ENCODE data around the gene DCANP1. TPM values are rescaled to one million over a fixed set of nuclear protein-coding genes. Genes with fewer than 3 reads are reported as not detected.

The DCANP1 gene
- total and polyA plus RNA-seq, 4 experiments from 2014 or later, result not detected

DNA sequence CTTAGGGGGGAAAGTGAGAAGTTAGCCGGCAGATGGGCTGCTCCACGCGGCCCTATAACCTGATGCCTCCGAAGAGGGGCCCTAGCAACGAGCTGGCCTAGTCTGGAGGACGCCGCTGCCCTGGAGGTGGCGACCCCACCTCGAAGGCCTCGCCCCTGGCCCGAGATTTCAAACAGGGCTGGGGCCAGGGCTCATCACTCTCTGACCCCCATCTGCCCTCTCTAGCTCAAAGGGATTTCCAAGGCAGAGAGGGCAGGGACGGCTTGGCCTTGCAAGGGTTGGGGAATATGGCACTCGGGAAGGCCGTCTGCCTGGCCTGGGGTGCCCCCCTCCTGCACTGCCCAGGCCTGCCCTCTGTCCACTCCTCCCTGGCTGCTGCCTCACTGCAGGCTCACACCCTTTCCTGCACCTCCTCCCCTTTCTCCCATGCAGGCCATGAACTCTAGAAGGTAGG is 30.5 kb upstream of the DCANP1 start:
- Mint-ChIP-seq H3K9me3 (no peaks in the 10 kb centered on the region), H3K27ac (no peak overlapping the region), H3K4me1 (no peaks in the 10 kb centered on the region), H3K4me3 (no peak overlapping the region), H3K27me3 (peaks cover 9 to 27% of the 10 kb centered on the region in 2 donors), H3K36me3 (no peaks in the 10 kb centered on the region)
- CTCF ChIA-PET (ENCODE audit: partially characterized antibody), result interaction anchor here (1.0 to 1.3 kb wide), 2 partner anchors 15 to 84 kb away, joined by 3 read pairs; no protein-coding TSS in a partner anchor
- Histone ChIP-seq H3K27ac (ENCODE audit: low read depth, low read length) (no peak overlapping the region), H3K4me3 (ENCODE audit: low read length in 2 of 2) (no peak overlapping the region), H3K27me3 (ENCODE audit: insufficient read depth, low read length) (no peaks in the 10 kb centered on the region), H3K36me3 (ENCODE audit: insufficient read depth, low read length) (no peaks in the 10 kb centered on the region), H3K9me3 (ENCODE audit: control insufficient read depth in 1 of 2, low read length in 2 of 2) (no peaks in the 10 kb centered on the region), H3K4me1 (ENCODE audit: insufficient read depth, low read length) (no peaks in the 10 kb centered on the region)
- no peak for DNase-seq
- POLR2A ChIA-PET (ENCODE audit: partially characterized antibody), result no interaction called here
- intact Hi-C loops (cut with micrococcal nuclease), result no loop called here

DNA sequence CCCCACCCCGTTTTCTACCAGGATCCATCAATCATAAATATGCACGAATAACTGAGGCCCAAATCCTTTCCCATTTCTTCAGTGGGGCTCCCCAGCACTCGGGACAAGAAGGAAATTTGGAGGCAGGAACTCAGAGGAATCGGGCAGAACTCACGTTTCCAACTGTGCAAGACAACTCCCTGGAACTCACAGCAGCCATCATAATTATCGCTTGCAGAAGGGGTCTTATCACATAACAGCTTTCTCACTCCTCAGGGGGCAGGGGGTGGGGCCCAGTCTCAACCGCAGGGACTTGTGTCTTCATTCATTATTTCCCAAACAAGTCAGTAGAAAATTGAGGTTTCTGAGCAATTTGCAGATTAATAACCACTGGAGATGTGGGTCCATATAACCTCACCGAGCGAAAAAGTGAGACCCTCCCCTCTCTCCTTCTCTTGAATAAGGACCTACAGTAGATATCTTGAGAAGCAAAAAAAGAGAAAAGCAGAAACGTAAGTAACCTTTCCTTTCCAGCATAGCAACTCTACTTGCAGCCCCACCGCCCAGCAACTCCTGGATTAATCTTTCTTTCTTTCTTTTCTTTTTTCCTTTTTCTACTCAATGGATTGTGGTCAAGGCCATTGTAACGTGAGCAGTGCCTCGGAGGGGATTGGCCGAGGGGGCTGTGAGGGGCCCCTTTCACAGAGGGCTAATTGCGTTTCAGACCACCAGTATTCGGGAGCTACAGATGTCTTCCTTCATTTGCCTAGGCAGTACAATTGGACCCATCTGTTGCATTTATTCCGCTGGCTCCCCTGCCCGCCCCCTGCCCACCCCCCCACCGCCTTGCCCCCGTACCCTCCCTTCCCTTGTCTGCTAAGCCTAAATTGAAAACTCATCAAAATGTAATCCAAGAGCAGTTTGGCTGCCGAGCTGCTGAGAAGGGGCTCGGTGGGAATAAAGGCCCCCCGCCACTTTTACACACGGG is 29.8 kb upstream of the DCANP1 start:
- intact Hi-C loops (cut with micrococcal nuclease), result no loop called here
- no peak overlapping the region for H3K4me3 ChIP-seq (ENCODE audit: low read length in 2 of 2)
- no peak overlapping the region for H3K27ac Mint-ChIP-seq
- ChIA-PET CTCF (ENCODE audit: partially characterized antibody) (interaction anchor here (1.0 kb wide), 1 partner anchor 14 kb away, joined by 3 read pairs; no protein-coding TSS in a partner anchor), POLR2A (ENCODE audit: partially characterized antibody) (no interaction called here)
- H3K36me3 ChIP-seq (ENCODE audit: insufficient read depth, low read length), result no peaks in the 10 kb centered on the region
- DNase-seq, result no peak
- H3K27me3 Mint-ChIP-seq, result peaks cover 9 to 28% of the 10 kb centered on the region in 2 donors
- H3K27me3 ChIP-seq (ENCODE audit: insufficient read depth, low read length), result no peaks in the 10 kb centered on the region
- no peaks in the 10 kb centered on the region for H3K4me1 ChIP-seq (ENCODE audit: insufficient read depth, low read length)
- H3K36me3 Mint-ChIP-seq, result no peaks in the 10 kb centered on the region
- no peak overlapping the region for H3K4me3 Mint-ChIP-seq
- H3K9me3 Mint-ChIP-seq, result no peaks in the 10 kb centered on the region
- H3K27ac ChIP-seq (ENCODE audit: low read depth, low read length), result no peak overlapping the region
- H3K4me1 Mint-ChIP-seq, result no peaks in the 10 kb centered on the region
- no peaks in the 10 kb centered on the region for H3K9me3 ChIP-seq (ENCODE audit: control insufficient read depth in 1 of 2, low read length in 2 of 2)

DNA sequence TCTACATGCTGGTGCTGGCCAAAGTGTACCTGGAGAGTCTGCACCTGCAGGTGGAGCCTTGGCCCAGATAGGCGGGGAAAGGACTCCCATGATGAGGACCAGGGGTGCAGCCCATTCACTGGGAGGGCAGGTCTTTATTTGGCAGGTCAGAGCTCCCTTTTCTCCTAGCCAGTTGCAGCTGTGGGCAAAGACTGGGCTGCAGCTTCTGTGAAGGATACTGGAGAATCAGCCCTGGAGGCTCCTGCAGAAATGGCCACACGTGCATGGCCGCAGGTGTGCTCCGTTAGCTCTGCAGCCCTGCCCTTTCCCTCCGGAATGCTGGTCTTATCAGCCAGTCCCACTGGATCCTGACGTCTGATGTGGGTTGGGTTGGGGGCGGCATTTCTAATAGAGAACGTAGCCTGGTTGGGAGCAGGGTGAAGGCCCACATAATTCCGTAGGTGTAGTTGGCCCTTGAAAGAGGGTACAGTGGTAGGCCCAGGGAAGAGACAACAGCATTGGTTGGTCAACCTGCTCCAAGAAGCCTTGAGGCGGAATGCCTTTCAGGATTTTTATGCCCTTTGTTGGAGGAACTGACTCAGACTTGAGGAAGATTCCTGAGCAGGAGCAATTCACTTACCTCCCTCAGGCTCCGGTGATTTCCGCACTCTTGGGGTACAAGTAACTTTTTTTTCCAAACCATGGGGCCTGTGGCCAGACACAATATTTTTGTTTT is 27.0 kb upstream of the DCANP1 start:
- Histone ChIP-seq H3K27me3 (ENCODE audit: insufficient read depth, low read length) (no peaks in the 10 kb centered on the region), H3K36me3 (ENCODE audit: insufficient read depth, low read length) (no peaks in the 10 kb centered on the region), H3K27ac (ENCODE audit: low read depth, low read length) (no peak overlapping the region), H3K4me3 (ENCODE audit: low read length in 2 of 2) (no peak overlapping the region), H3K4me1 (ENCODE audit: insufficient read depth, low read length) (no peaks in the 10 kb centered on the region), H3K9me3 (ENCODE audit: control insufficient read depth in 1 of 2, low read length in 2 of 2) (no peaks in the 10 kb centered on the region)
- no peaks in the 10 kb centered on the region for H3K4me1 Mint-ChIP-seq
- ChIA-PET CTCF (ENCODE audit: partially characterized antibody) (interaction anchor here (0.9 to 1.1 kb wide), 3 partner anchors 8 to 78 kb away, joined by 3 to 5 read pairs (median 3); no protein-coding TSS in a partner anchor), POLR2A (ENCODE audit: partially characterized antibody) (no interaction called here)
- no peaks in the 10 kb centered on the region for H3K36me3 Mint-ChIP-seq
- no peaks in the 10 kb centered on the region for H3K9me3 Mint-ChIP-seq
- intact Hi-C loops (cut with micrococcal nuclease), result no loop called here
- no peak overlapping the region for H3K4me3 Mint-ChIP-seq
- H3K27me3 Mint-ChIP-seq, result peaks cover 9 to 21% of the 10 kb centered on the region in 2 donors
- no peak overlapping the region for H3K27ac Mint-ChIP-seq
- no peak for DNase-seq

DNA sequence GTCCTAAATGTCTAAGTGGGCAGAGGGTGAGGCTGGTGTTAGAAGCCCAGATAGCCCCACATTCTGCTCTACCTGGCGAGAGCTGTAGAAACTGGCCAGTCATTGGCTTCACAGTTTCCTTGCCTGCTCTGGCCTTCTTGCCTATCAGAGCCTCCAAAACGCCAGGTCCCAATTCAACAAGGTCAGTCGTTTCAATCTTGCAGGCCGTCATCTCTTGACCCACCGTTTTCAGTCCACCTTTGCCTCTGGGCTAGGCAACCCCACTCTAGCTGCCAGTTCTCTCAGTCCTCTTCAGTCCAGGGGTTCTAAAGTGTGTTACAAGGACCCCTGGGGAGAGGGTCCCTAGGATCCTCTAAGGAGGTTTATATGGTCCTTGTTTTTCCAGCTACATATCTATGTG is 25.0 kb upstream of the DCANP1 start:
- CTCF ChIA-PET (ENCODE audit: partially characterized antibody), result interaction anchor here (1.2 kb wide), 1 partner anchor 90 kb away, joined by 3 read pairs; no protein-coding TSS in a partner anchor
- no peaks in the 10 kb centered on the region for H3K9me3 Mint-ChIP-seq
- intact Hi-C loops (cut with micrococcal nuclease), result no loop called here

DNA sequence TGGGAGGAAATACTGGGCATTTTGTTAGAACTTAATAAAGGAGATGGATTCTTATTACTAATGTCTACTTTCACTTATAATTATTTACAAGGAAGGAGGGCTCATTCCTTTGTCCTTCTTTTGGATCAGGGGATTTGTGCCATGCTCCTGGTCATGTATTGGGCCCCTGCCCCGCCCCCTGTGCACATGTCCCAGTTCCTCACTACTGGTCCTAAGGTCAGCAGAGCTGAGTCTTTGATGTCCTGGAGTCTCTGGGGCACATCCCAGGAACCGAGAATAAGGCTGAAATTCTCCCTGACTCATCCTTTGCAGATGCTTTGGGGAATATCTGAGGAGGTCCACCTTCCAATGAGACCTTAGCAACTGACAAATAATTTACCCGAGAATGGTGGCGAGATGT is 24.6 kb upstream of the DCANP1 start:
- Histone ChIP-seq H3K27ac (ENCODE audit: low read depth, low read length) (no peak overlapping the region), H3K9me3 (ENCODE audit: control insufficient read depth in 1 of 2, low read length in 2 of 2) (no peaks in the 10 kb centered on the region), H3K4me1 (ENCODE audit: insufficient read depth, low read length) (no peaks in the 10 kb centered on the region), H3K4me3 (ENCODE audit: low read length in 2 of 2) (no peak overlapping the region), H3K27me3 (ENCODE audit: insufficient read depth, low read length) (no peaks in the 10 kb centered on the region), H3K36me3 (ENCODE audit: insufficient read depth, low read length) (no peaks in the 10 kb centered on the region)
- DNase-seq, result no peak
- no peak overlapping the region for H3K27ac Mint-ChIP-seq
- H3K4me1 Mint-ChIP-seq, result no peaks in the 10 kb centered on the region
- intact Hi-C loops (cut with micrococcal nuclease), result no loop called here
- ChIA-PET CTCF (ENCODE audit: partially characterized antibody) (no interaction called here), POLR2A (ENCODE audit: partially characterized antibody) (no interaction called here)
- H3K9me3 Mint-ChIP-seq, result no peaks in the 10 kb centered on the region
- H3K27me3 Mint-ChIP-seq, result peaks cover 4 to 30% of the 10 kb centered on the region in 2 donors
- H3K4me3 Mint-ChIP-seq, result no peak overlapping the region
- no peaks in the 10 kb centered on the region for H3K36me3 Mint-ChIP-seq

More for the DNA sequence above, 25.0 kb upstream of the DCANP1 start:
- no peaks in the 10 kb centered on the region for H3K4me1 Mint-ChIP-seq
- Histone ChIP-seq H3K4me1 (ENCODE audit: insufficient read depth, low read length) (no peaks in the 10 kb centered on the region), H3K36me3 (ENCODE audit: insufficient read depth, low read length) (no peaks in the 10 kb centered on the region), H3K4me3 (ENCODE audit: low read length in 2 of 2) (no peak overlapping the region), H3K27ac (ENCODE audit: low read depth, low read length) (no peak overlapping the region), H3K27me3 (ENCODE audit: insufficient read depth, low read length) (no peaks in the 10 kb centered on the region), H3K9me3 (ENCODE audit: control insufficient read depth in 1 of 2, low read length in 2 of 2) (no peaks in the 10 kb centered on the region)
- peak overlapping the region in 1 of 7 donors; percentile 58 for H3K27ac Mint-ChIP-seq
- DNase-seq, result no peak
- POLR2A ChIA-PET (ENCODE audit: partially characterized antibody), result no interaction called here
- H3K4me3 Mint-ChIP-seq, result no peak overlapping the region
- peaks cover 7 to 32% of the 10 kb centered on the region in 2 donors for H3K27me3 Mint-ChIP-seq
- H3K36me3 Mint-ChIP-seq, result no peaks in the 10 kb centered on the region

DNA sequence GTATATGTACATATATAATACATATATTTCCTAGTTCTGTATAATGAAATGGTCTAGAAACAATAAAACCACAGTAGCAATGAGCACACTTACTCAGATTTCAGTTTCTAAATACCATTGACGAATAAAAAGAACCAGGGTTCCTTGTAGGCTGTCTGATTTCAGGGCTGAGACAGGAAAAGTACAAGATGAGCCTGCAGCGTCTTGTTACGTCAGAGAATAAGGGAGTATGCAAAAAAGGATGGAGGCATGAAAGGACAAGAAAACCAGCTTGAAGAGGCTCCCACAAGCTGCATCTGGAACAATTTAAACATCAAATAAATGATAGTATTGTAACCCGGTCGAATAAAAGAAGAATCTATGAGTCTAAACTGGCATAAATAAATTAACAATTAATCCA is 22.8 kb upstream of the DCANP1 start:
- Mint-ChIP-seq H3K27ac (no peak overlapping the region), H3K9me3 (no peaks in the 10 kb centered on the region), H3K27me3 (peaks cover 15 to 33% of the 10 kb centered on the region in 2 donors), H3K4me3 (no peak overlapping the region), H3K4me1 (peaks cover 3 to 6% (median 5%) of the 10 kb centered on the region in 4 donors), H3K36me3 (no peaks in the 10 kb centered on the region)
- no peak for DNase-seq
- ChIA-PET CTCF (ENCODE audit: partially characterized antibody) (interaction anchor here (1.0 to 2.1 kb wide), 3 partner anchors 12 to 96 kb away, joined by 3 to 8 read pairs (median 3); no protein-coding TSS in a partner anchor), POLR2A (ENCODE audit: partially characterized antibody) (no interaction called here)
- Histone ChIP-seq H3K36me3 (ENCODE audit: insufficient read depth, low read length) (no peaks in the 10 kb centered on the region), H3K27me3 (ENCODE audit: insufficient read depth, low read length) (no peaks in the 10 kb centered on the region), H3K27ac (ENCODE audit: low read depth, low read length) (no peak overlapping the region), H3K9me3 (ENCODE audit: control insufficient read depth in 1 of 2, low read length in 2 of 2) (no peaks in the 10 kb centered on the region), H3K4me1 (ENCODE audit: insufficient read depth, low read length) (no peaks in the 10 kb centered on the region), H3K4me3 (ENCODE audit: low read length in 2 of 2) (no peak overlapping the region)
- intact Hi-C loops (cut with micrococcal nuclease), result no loop called here

DNA sequence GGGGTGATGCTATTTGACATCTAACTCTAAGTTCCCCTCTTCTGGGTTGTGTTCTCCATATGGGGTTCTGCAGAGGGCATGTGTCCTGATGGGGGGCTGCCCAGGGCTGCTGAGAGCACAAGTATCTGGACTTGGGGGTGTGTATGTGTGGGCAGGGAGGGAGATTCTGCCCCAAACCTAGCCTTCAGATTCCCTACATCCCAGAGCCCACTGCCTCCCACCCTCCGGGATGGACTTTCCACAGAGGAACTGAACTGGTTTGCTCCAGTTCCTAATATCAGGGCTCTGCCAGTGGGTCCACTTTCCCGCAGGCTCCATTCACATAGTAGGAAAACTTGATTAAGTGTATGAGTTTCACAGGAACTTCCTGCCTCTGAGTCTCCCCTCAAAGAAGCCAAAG is 21.4 kb upstream of the DCANP1 start:
- H3K4me3 Mint-ChIP-seq, result no peak overlapping the region
- H3K36me3 Mint-ChIP-seq, result no peaks in the 10 kb centered on the region
- H3K9me3 ChIP-seq (ENCODE audit: control insufficient read depth in 1 of 2, low read length in 2 of 2), result no peaks in the 10 kb centered on the region
- no peaks in the 10 kb centered on the region for H3K9me3 Mint-ChIP-seq
- intact Hi-C loops (cut with micrococcal nuclease), result no loop called here
- no peak overlapping the region for H3K4me3 ChIP-seq (ENCODE audit: low read length in 2 of 2)
- no peak for DNase-seq
- H3K27ac ChIP-seq (ENCODE audit: low read depth, low read length), result no peak overlapping the region
- no peaks in the 10 kb centered on the region for H3K4me1 ChIP-seq (ENCODE audit: insufficient read depth, low read length)
- H3K27me3 Mint-ChIP-seq, result peaks cover 15 to 35% of the 10 kb centered on the region in 2 donors
- H3K27me3 ChIP-seq (ENCODE audit: insufficient read depth, low read length), result no peaks in the 10 kb centered on the region
- H3K4me1 Mint-ChIP-seq, result peaks cover 3 to 6% (median 5%) of the 10 kb centered on the region in 4 donors
- no peak overlapping the region for H3K27ac Mint-ChIP-seq
- POLR2A ChIA-PET (ENCODE audit: partially characterized antibody), result no interaction called here
- CTCF ChIA-PET (ENCODE audit: partially characterized antibody), result interaction anchor here (2.1 to 8.4 kb wide), 2 partner anchors 11 to 83 kb away, joined by 8 to 100 read pairs; no protein-coding TSS in a partner anchor
- H3K36me3 ChIP-seq (ENCODE audit: insufficient read depth, low read length), result no peaks in the 10 kb centered on the region
